Large intestine (tissue), 3 donors: ENCODE results near the gene ORAI3. TPM values are rescaled to one million over a fixed set of nuclear protein-coding genes. Genes with fewer than 3 reads are reported as not detected.

Experiments
- DNase-seq, 2 donors: peaks; one replicate each; pipeline versions ENCODE4 v3.0.0 to v3.0.0-alpha.2; 2013
- H3K27ac ChIP-seq: one replicate; pipeline ENCODE4 v1.5.1; 2013; ENCODE audit warnings: low read length
- H3K27me3 ChIP-seq: 2 replicates; pipeline ENCODE4 v1.6.1; 2013; ENCODE audit warnings: low read length; ENCODE audit not compliant: control insufficient read depth, insufficient read depth
- H3K36me3 ChIP-seq: 2 replicates; pipeline ENCODE4 v1.6.1; 2013; ENCODE audit warnings: low read length; ENCODE audit not compliant: control insufficient read depth, insufficient read depth
- H3K4me1 ChIP-seq: one replicate; pipeline ENCODE4 v1.6.1; 2013; ENCODE audit warnings: low read length; ENCODE audit not compliant: control insufficient read depth, insufficient read depth
- H3K4me3 ChIP-seq: one replicate; pipeline ENCODE4 v1.5.1; 2013; ENCODE audit warnings: low read length
- H3K9me3 ChIP-seq: one replicate; pipeline ENCODE4 v1.6.1; 2013; ENCODE audit warnings: mild to moderate bottlenecking, low read depth, low read length, moderate library complexity; ENCODE audit not compliant: control insufficient read depth
- WGBS: methylation state at CpG from one replicate; pipeline ENCODE4 v1.1.5; 2013; ENCODE audit warnings: low lambda C conversion rate; ENCODE audit not compliant: insufficient coverage; 5-methylcytosine and 5-hydroxymethylcytosine counted together
- polyA plus RNA-seq: library from polyadenylated mRNA; unstranded; fragments of 120-200 nt; gene quantifications from one replicate; pipeline ENCODE4 v1.2.1, GENCODE V29; 2013

ORAI3 gene
- polyA plus RNA-seq, 1 donor = 24.5 TPM

- no CpG with 5 or more reads among the region's 14 CpGs for WGBS
- Histone ChIP-seq H3K27me3 (no peaks in the 10 kb centered on the region), H3K9me3 (no peaks in the 10 kb centered on the region), H3K27ac (no peak overlapping the region), H3K4me1 (no peaks in the 10 kb centered on the region), H3K36me3 (peaks cover 80% of the 10 kb centered on the region), H3K4me3 (no peak overlapping the region)
- DNase-seq = no peak
Measured at GRCh38 chr16:30971298-30971697, 22.4 kb downstream of the ORAI3 start.

DNA sequence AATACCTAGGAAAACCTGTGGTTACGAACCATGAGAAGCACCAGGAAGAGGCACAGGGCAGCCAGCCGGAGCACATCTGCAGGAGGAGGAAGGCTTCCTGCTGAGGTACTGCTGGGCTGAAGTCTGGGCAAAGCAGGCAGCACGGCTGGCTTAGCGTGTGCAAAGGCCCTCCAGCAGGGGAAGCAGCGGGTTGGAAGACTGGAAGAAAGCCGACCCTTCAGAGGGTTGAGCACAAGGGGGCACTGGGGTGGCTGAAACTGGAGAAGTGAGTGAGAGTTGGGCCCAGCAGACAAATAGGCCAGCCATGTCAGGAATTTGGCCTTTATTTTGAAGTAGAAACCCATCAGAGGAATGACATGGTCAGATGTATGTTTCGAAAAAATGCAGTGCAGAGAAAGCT lies 24.0 kb downstream of the ORAI3 start:
- H3K36me3 ChIP-seq = peaks cover 79% of the 10 kb centered on the region
- no peaks in the 10 kb centered on the region for H3K9me3 ChIP-seq
- DNase-seq = no peak
- no CpG with 5 or more reads among the region's 7 CpGs for WGBS
- no peaks in the 10 kb centered on the region for H3K4me1 ChIP-seq
- no peak overlapping the region for H3K27ac ChIP-seq
- H3K4me3 ChIP-seq = no peak overlapping the region
- no peaks in the 10 kb centered on the region for H3K27me3 ChIP-seq

- Histone ChIP-seq H3K27ac (no peak overlapping the region), H3K4me3 (no peak overlapping the region), H3K4me1 (no peaks in the 10 kb centered on the region), H3K9me3 (no peaks in the 10 kb centered on the region), H3K36me3 (peaks cover 77% of the 10 kb centered on the region), H3K27me3 (no peaks in the 10 kb centered on the region)
- WGBS = no CpG with 5 or more reads among the region's 6 CpGs
- no peak for DNase-seq
Measured at GRCh38 chr16:30974348-30974747, 25.5 kb downstream of the ORAI3 start.

DNA sequence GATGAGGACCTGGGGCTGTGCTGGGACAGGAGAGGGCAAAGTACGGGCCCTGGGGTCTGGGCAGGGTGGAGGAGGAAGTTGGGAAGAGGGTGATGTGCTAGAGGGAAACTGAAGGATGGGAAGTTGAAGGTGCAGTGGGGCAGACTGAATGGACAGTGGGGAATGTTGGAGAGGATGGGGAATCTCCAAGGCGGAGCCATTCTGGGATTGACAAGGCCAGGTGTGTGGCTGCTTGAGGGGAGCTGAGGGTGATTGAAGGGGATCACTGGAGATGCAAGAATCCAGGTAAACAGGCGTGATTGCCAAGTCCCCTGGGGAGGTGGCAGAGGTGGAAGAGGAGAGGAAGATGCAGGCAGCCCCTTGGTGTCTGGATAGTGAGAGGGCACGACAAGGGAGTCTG lies 27.6 kb downstream of the ORAI3 start:
- Histone ChIP-seq H3K36me3 (peaks cover 76% of the 10 kb centered on the region), H3K9me3 (no peaks in the 10 kb centered on the region), H3K4me1 (no peaks in the 10 kb centered on the region), H3K27me3 (no peaks in the 10 kb centered on the region), H3K27ac (no peak overlapping the region), H3K4me3 (no peak overlapping the region)
- no peak for DNase-seq
- WGBS = 94% methylated on average over 3 of the region's 4 CpGs

DNA sequence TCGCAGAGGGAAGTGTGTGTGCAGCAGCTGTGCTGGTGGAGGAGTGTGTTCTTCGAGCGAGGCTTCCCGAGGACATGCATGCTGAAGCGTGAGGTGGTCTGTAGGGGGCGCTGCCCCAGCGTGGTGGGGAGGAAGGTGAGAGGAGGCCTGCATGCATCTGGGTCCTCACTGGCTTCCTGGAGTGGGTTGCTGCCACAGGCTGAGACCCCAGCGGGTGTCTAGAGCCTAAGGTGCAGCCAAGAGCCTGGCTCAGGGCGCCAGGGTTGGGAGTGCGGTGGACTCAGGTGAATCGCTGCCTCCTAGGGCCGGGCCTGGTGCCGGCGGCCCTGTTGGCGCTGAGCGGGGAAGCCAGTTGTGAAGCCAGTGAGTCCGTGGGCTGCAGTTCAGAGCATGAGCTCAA lies 28.6 kb downstream of the ORAI3 start:
- Histone ChIP-seq H3K36me3 (peaks cover 73% of the 10 kb centered on the region), H3K4me3 (no peak overlapping the region), H3K9me3 (no peaks in the 10 kb centered on the region), H3K27me3 (no peaks in the 10 kb centered on the region), H3K27ac (no peak overlapping the region), H3K4me1 (no peaks in the 10 kb centered on the region)
- no peak for DNase-seq
- WGBS = no CpG with 5 or more reads among the region's 17 CpGs

DNA sequence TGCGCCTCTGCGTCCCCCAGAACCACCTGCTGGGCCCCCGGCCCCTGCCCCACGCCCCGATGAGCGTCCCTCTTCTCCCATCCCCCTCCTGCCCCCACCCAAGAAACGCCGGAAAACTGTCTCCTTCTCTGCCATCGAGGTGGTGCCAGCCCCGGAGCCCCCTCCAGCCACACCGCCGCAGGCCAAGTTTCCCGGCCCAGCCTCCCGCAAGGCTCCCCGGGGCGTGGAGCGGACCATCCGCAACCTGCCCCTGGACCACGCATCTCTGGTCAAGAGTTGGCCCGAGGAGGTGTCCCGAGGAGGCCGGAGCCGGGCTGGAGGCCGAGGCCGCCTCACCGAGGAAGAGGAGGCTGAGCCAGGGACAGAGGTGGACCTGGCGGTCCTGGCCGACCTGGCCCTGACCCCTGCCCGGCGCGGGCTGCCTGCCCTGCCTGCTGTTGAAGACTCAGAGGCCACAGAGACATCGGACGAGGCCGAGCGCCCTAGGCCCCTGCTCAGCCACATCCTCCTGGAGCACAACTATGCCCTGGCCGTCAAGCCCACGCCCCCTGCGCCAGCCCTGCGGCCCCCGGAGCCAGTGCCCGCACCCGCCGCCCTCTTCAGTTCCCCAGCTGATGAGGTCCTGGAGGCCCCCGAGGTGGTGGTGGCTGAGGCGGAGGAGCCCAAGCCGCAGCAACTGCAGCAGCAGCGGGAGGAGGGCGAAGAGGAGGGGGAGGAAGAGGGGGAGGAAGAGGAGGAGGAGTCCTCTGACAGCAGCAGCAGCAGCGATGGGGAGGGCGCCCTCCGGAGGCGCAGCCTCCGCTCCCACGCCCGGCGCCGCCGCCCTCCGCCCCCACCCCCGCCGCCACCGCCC lies 30.5 kb downstream of the ORAI3 start:
- Histone ChIP-seq H3K36me3 (peaks cover 71% of the 10 kb centered on the region), H3K9me3 (no peaks in the 10 kb centered on the region), H3K27ac (no peak overlapping the region), H3K4me3 (no peak overlapping the region), H3K4me1 (no peaks in the 10 kb centered on the region), H3K27me3 (no peaks in the 10 kb centered on the region)
- no CpG with 5 or more reads among the region's 62 CpGs for WGBS
- DNase-seq = no peak

DNA sequence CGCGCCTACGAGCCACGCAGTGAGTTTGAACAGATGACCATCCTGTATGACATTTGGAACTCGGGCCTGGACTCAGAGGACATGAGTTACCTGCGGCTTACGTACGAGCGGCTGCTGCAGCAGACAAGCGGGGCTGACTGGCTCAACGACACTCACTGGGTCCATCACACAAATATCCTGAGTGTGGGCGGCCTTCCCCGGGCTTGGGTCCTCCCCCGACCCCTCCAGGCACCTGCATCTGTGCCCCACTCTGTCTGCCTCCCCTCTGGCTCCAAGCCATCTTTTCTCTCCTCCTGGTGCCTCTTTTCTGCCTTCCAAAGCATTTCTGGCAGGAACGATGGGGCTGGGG lies 31.1 kb downstream of the ORAI3 start:
- no CpG with 5 or more reads among the region's 15 CpGs for WGBS
- peaks cover 73% of the 10 kb centered on the region for H3K36me3 ChIP-seq

DNA sequence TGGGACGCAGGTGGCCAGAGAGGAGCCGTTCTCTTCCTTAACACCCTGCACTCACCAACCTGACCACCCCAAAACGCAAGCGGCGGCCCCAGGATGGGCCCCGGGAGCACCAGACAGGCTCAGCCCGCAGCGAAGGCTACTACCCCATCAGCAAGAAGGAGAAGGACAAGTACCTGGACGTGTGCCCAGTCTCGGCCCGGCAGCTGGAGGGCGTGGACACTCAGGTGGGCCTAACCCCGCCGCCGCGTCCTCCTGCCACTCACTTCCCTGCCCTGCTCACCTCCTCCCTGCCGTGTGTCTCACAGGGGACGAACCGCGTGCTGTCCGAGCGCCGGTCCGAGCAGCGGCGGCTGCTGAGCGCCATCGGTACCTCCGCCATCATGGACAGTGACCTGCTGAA lies 31.6 kb downstream of the ORAI3 start:
- WGBS = no CpG with 5 or more reads among the region's 29 CpGs
- Histone ChIP-seq H3K4me1 (peaks cover 1% of the 10 kb centered on the region), H3K27me3 (no peaks in the 10 kb centered on the region), H3K27ac (no peak overlapping the region), H3K9me3 (no peaks in the 10 kb centered on the region), H3K36me3 (peaks cover 70% of the 10 kb centered on the region), H3K4me3 (no peak overlapping the region)
- DNase-seq = no peak

More for the DNA sequence above, 31.1 kb downstream of the ORAI3 start:
- Histone ChIP-seq H3K4me3 (no peak overlapping the region), H3K27ac (no peak overlapping the region), H3K4me1 (no peaks in the 10 kb centered on the region), H3K9me3 (no peaks in the 10 kb centered on the region), H3K27me3 (no peaks in the 10 kb centered on the region)
- DNase-seq = no peak

DNA sequence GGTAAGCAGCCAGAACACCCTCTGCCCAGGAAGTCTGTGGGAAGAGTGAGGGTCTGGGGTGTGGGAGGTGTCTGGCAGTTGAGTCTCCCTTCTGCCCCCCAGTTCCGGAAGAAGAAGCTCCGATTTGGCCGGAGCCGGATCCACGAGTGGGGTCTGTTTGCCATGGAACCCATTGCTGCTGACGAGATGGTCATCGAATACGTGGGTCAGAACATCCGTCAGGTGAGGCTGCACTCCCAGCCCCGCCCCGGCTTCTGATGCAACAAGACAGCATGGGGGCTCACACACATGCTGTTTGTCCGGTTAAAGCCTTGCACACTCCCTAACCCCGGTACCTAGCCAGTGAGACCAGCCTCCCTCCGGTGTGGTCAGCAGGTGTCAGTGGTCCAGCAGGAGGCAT lies 32.1 kb downstream of the ORAI3 start:
- no peaks in the 10 kb centered on the region for H3K9me3 ChIP-seq
- H3K27me3 ChIP-seq = no peaks in the 10 kb centered on the region
- no peak overlapping the region for H3K4me3 ChIP-seq
- peaks cover 6% of the 10 kb centered on the region for H3K4me1 ChIP-seq
- H3K36me3 ChIP-seq = peaks cover 64% of the 10 kb centered on the region
- no peak for DNase-seq
- no peak overlapping the region for H3K27ac ChIP-seq
- no CpG with 5 or more reads among the region's 14 CpGs for WGBS

GRCh38 chr16:30982548-30983288 lies 33.9 kb downstream of the ORAI3 start:
- H3K27me3 ChIP-seq = no peaks in the 10 kb centered on the region
- no peak for DNase-seq
- no CpG with 5 or more reads among the region's 17 CpGs for WGBS
- no peak overlapping the region for H3K4me3 ChIP-seq
- H3K27ac ChIP-seq = no peak overlapping the region
- no peaks in the 10 kb centered on the region for H3K9me3 ChIP-seq
- H3K4me1 ChIP-seq = peaks cover 9% of the 10 kb centered on the region
- H3K36me3 ChIP-seq = peaks cover 53% of the 10 kb centered on the region
